ENCODE results near the gene TSPAN5.

The TSPAN5 gene

GRCh38 chr4:98625399-98625798 lies 33.0 kb downstream of the TSPAN5 start:
- DNase-seq (ENCODE audit: extremely low spot score, insufficient read length, low read depth) (no peak), FAIRE-seq (no peak)

- FAIRE-seq (no peak), DNase-seq (ENCODE audit: extremely low spot score, insufficient read length, low read depth) (no peak)
Measured at GRCh38 chr4:98624642-98625041, 33.8 kb downstream of the TSPAN5 start.

DNA sequence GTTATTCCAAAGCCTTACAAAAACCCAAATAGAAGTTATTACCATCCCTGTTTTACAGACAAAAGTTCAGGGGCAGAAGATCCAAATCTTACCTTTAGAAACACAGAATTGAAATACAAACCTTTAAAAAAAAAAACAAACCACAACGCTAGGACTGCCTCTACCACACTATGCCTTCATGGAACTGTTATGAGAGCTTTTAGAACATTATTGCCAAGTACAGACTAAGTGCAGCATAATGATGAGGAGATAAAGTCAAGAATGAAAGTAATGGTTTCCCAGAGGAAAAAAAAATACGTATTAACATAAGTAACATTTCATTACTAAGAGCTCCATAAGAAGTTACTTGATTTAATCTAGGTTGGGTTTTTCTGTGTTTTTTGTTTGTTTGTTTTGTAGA lies 34.3 kb downstream of the TSPAN5 start:
- FAIRE-seq = no peak

DNA sequence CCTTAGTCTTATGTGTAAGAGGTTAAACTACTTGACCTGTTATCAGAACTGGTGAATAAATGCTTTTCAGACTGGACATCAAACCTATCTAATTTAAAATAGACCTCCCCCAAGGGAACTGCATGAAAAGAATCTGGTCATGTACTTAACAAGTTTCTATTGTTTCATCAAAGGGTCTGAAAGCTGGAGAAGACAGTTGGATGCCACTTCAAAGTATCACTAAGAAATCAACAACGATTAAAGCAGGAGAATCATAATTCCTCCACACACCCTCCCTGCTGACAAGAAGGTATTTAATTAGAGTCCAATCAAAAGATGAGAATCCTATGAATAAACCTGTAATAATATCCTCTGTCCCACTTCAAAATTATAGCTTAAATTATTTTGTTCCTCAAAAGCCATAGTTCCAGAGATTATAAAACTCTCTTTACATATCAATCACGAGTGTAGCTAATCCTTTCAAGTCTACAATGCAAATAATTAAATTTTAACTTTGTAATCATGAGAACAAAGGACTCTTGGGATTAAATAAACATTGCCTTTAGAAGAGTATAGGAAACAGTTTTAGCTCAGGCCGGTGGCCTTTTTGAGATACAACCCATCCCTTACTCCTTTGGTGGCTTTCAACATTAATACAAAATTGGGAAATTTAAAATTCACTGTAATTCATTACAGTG lies 35.1 kb downstream of the TSPAN5 start:
- DNase-seq (ENCODE audit: extremely low spot score, insufficient read length, low read depth) = no peak
- no peak for FAIRE-seq

More for the DNA sequence above, 34.3 kb downstream of the TSPAN5 start:
- no peak for DNase-seq (ENCODE audit: extremely low spot score, insufficient read length, low read depth)

DNA sequence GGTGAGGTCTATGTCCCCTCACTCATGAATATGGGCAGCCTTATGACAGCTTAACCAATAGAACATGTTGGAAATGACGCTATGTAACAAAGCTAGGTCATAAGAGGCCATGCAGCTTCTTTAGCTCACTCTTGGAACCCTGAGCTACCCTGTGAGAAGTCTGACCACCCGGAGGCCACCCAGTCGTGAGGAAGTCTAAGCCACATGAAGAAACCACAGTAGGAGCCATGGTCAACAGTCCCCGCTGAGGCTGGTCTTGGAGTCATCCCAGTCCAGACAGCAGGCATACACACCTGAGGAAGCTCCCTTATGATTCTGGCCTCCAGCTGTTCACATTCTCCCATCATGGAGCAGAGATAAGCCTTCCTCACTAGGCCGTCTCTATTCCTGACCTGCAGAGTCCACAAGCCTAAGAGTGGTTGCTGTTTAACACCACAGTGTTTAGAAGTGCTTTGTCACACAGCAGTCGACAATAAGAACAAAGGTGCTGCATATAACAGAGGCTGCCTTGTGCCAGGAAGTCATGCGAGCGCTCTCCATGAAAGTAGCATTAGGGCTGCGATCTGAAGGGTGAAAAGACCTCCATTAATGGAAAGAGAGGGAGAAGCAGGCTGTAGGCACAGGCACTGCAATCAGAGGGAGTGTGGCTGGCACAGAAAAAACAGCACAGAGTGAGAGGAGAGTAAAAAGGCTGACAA lies 38.2 kb downstream of the TSPAN5 start:
- FAIRE-seq (no peak), DNase-seq (ENCODE audit: extremely low spot score, insufficient read length, low read depth) (no peak)

GRCh38 chr4:98619180-98619579 lies 39.2 kb downstream of the TSPAN5 start:
- no peak for FAIRE-seq
- no peak for DNase-seq (ENCODE audit: extremely low spot score, insufficient read length, low read depth)

GRCh38 chr4:98618680-98619079 lies 39.7 kb downstream of the TSPAN5 start:
- FAIRE-seq = no peak
- no peak for DNase-seq (ENCODE audit: extremely low spot score, insufficient read length, low read depth)

- FAIRE-seq = no peak
- no peak for DNase-seq (ENCODE audit: extremely low spot score, insufficient read length, low read depth)
Measured at GRCh38 chr4:98617358-98618047, 40.9 kb downstream of the TSPAN5 start.

DNA sequence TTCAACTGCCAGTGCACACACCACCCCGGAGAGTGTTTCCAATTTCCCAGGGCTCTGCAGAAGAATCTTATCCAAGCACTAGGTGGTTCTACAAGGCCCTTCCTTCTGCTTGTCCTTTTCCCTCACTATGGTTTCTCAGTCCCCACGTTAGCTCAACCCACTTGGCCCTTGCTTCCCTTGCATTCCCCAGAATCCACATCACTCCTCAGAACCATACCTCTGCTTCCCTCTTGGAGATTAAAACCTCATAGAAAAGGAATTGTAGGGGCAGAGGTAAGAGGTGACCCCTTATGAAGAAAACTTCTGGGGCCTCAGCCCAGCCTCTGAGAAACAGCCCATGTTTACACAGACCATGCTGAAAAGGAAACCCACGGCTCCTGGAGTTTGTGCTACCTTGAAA lies 42.4 kb downstream of the TSPAN5 start:
- DNase-seq (ENCODE audit: extremely low spot score, insufficient read length, low read depth) = no peak
- FAIRE-seq = no peak

DNA sequence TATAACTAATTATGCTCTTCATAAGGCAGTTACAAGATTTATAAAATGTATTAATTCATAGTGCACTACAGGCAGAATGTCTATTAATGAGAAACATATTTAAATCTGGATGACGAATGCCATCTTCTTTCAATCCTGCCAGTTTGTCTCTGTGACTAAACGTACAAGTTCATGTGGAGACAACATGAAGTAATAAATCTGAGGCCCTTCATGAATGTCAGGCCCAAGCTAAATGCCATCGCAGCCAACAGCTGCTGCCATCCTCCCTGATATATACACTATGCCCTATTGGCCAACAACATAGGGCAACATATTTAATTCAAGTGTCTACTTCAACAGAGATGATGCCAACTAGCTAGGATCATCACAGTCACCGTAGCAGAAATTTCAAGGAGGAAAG lies 43.7 kb downstream of the TSPAN5 start:
- DNase-seq (ENCODE audit: extremely low spot score, insufficient read length, low read depth) (no peak), FAIRE-seq (no peak)

DNA sequence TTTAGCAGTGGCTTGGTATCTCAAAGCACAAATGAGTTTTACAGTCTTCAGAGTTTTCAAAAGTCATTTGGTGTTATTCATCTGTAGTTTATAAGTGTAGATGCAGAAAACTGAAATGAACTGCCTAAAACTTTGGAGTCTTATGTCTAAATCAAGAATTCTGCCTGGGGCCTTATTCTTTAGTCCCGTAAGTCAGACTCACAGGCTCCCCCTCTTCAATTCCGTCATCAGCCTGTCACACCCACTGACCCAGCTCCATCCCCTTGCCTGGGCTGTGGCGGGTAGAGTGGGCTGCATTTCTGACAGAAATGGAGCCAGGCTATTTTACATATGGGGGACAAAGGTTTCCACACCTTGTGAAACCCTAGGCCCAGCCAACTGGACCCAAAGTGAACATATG lies 44.3 kb downstream of the TSPAN5 start:
- DNase-seq (ENCODE audit: extremely low spot score, insufficient read length, low read depth) = no peak
- FAIRE-seq = no peak

- DNase-seq (ENCODE audit: extremely low spot score, insufficient read length, low read depth) = no peak
- no peak for FAIRE-seq
Measured at GRCh38 chr4:98613453-98614075, 44.8 kb downstream of the TSPAN5 start.

DNA sequence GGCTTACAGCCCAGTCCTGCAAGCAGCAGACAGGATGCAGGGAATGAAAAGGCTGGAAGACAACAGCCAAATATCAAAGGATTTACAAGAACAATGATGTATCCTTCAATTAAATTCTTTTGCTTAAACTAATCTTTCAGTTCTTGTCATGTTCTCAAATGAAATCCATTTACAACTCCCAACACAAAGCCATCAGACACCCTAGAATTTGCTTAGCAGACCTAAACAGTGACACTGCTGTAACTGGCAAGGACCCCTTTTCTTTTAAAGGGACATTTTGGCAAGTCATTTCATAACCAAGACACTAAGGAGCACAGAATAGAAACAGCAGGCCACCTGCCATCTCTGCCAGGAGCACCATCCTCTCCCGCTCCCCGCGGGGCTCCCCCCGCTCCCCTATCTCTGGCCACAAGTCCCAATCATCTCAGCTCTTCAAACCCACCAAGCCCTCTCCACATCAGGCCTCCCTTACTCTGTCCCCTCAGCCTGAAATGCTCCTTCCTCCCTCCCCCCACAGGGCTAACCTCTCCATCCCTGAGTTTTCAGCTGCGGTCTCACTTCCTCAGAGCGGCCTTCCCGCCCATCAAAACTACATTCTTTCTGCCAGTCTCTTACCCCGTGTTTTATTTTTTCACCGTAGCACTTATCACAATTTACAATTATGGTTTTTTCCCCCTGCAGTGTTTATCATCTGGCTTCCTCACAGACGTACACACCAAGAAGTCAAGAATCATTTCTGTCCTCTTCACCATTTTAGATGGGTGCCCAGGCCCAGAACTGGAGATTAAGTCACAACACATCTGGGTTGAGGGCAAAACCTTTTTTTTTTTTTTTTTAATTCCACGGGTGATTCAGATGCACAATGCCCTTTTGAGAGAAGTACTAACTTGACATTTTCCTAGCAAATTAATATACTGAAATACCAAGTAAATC lies 45.8 kb downstream of the TSPAN5 start:
- FAIRE-seq = no peak
- DNase-seq (ENCODE audit: extremely low spot score, insufficient read length, low read depth) = no peak

- FAIRE-seq (no peak), DNase-seq (ENCODE audit: extremely low spot score, insufficient read length, low read depth) (no peak)
Measured at GRCh38 chr4:98611677-98612317, 46.6 kb downstream of the TSPAN5 start.

DNA sequence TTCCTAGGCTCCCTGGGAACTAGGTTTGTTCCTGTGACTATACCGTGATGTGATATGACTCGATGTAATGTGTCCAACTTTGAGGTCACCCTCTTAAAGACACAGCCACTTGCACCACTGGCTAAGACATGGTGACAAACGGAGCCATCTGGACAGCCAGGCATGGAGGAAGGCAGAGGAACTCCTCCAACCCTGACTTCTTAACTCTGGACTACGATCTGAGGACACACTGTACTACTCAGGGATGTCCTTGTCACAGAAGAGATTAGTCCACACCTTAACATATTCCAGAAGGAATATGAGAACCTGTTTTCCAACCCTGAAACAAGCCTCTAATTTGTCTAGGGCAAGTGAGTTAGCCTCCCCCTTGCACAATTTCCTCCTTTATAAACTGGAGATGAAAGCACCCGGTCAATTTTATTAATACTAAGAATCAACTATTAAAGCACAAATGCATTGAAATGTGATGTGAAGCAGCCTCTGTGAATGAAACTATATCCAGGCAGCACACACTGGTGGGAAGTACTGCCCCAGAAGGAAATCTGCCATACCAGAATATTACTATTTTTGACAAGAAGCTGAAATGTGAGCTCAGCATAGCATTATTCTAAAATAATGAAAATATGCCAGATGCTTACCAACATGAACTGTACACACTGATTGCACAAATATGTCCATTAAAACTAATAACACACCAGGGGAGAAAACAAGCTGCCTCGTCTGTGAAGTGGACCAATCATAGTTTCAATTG lies 47.3 kb downstream of the TSPAN5 start:
- no peak for DNase-seq (ENCODE audit: extremely low spot score, insufficient read length, low read depth)
- FAIRE-seq = no peak

- no peak for DNase-seq (ENCODE audit: extremely low spot score, insufficient read length, low read depth)
- no peak for FAIRE-seq
Measured at GRCh38 chr4:98610431-98610830, 48.0 kb downstream of the TSPAN5 start.

DNA sequence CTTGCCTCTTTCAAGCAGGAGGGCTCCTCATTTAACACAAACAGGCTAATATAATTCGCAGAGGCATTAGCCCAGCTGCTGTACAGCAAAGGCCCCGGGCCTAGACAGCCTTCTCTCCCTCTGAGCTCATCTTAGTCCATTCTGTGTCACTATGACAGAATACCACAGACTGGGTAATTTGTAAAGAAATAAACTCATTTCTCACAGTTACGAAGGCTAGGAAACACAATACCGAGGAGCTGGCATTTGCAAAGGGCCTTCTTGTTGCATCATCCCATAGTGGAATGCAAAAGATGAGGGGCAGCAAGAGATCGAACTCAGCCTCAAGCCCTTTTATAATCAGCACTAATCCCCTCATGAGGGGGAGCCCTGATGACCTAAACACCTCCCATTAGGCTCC lies 48.5 kb downstream of the TSPAN5 start:
- DNase-seq (ENCODE audit: extremely low spot score, insufficient read length, low read depth) = no peak
- no peak for FAIRE-seq

GRCh38 chr4:98608356-98608755 lies 50.1 kb downstream of the TSPAN5 start:
- FAIRE-seq (no peak), DNase-seq (ENCODE audit: extremely low spot score, insufficient read length, low read depth) (no peak)

GRCh38 chr4:98606894-98607293 lies 51.5 kb downstream of the TSPAN5 start:
- FAIRE-seq (no peak), DNase-seq (ENCODE audit: extremely low spot score, insufficient read length, low read depth) (no peak)
